ENCODE data around the gene FLVCR2. TPM values are rescaled to one million over a fixed set of nuclear protein-coding genes. Genes with fewer than 3 reads are reported as not detected.

The FLVCR2 gene
- total RNA-seq, 2 donors from 2014 or later = 6.2 to 8.9 TPM

DNA sequence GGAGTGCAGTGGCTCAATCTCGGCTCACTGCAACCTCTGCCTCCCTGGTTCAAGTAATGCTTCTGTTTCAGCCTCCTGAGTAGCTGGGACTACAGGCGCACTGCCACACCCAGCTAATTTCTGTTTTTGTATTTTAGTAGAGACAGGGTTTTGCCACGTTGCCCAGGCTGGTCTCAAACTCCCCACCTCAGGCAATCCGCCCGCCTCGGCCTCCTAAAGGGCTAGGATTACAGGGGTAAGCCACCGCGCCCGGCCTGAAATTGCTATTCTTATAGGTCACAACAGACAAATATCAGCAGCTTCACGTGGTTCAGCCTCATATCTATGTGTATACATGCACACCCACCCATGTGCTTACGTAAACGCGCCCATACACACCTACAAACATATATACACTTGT lies 32.5 kb upstream of the FLVCR2 start:
- H3K27ac Mint-ChIP-seq = no peak overlapping the region
- Histone ChIP-seq H3K9ac (ENCODE audit: extremely low read depth, low read length, poor library complexity, severe bottlenecking) (no peak overlapping the region), H3K9me3 (ENCODE audit: control insufficient read depth, low read length) (no peaks in the 10 kb centered on the region), H3K27ac (ENCODE audit: low read depth, low read length) (no peak overlapping the region), H3K4me1 (ENCODE audit: control insufficient read depth, insufficient read depth, low read length) (no peaks in the 10 kb centered on the region), H3K27me3 (ENCODE audit: control insufficient read depth, insufficient read depth, low read length, poor library complexity, severe bottlenecking) (no peaks in the 10 kb centered on the region), H3K4me3 (ENCODE audit: low read length) (no peak overlapping the region), H3K36me3 (ENCODE audit: control insufficient read depth, insufficient read depth, low read length) (no peaks in the 10 kb centered on the region)
- H3K36me3 Mint-ChIP-seq (ENCODE audit: low read depth) = no peaks in the 10 kb centered on the region
- H3K4me1 Mint-ChIP-seq = no peaks in the 10 kb centered on the region
- 93 to 98% methylated on average over 8 to 13 of the region's 13 CpGs for WGBS, 2 experiments (ENCODE audit: insufficient coverage in 1 of 2, insufficient read length in 1 of 2)
- no peak overlapping the region for H3K4me3 Mint-ChIP-seq
- no peaks in the 10 kb centered on the region for H3K9me3 Mint-ChIP-seq
- no peak for DNase-seq
- TF ChIP-seq, protein P1, sequence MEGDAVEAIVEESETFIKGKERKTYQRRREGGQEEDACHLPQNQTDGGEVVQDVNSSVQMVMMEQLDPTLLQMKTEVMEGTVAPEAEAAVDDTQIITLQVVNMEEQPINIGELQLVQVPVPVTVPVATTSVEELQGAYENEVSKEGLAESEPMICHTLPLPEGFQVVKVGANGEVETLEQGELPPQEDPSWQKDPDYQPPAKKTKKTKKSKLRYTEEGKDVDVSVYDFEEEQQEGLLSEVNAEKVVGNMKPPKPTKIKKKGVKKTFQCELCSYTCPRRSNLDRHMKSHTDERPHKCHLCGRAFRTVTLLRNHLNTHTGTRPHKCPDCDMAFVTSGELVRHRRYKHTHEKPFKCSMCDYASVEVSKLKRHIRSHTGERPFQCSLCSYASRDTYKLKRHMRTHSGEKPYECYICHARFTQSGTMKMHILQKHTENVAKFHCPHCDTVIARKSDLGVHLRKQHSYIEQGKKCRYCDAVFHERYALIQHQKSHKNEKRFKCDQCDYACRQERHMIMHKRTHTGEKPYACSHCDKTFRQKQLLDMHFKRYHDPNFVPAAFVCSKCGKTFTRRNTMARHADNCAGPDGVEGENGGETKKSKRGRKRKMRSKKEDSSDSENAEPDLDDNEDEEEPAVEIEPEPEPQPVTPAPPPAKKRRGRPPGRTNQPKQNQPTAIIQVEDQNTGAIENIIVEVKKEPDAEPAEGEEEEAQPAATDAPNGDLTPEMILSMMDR (conservative IDR thresholded peaks at IDR 0.05) = no peak
- H3K27me3 Mint-ChIP-seq (ENCODE audit: insufficient read depth) = peaks cover 10% of the 10 kb centered on the region

DNA sequence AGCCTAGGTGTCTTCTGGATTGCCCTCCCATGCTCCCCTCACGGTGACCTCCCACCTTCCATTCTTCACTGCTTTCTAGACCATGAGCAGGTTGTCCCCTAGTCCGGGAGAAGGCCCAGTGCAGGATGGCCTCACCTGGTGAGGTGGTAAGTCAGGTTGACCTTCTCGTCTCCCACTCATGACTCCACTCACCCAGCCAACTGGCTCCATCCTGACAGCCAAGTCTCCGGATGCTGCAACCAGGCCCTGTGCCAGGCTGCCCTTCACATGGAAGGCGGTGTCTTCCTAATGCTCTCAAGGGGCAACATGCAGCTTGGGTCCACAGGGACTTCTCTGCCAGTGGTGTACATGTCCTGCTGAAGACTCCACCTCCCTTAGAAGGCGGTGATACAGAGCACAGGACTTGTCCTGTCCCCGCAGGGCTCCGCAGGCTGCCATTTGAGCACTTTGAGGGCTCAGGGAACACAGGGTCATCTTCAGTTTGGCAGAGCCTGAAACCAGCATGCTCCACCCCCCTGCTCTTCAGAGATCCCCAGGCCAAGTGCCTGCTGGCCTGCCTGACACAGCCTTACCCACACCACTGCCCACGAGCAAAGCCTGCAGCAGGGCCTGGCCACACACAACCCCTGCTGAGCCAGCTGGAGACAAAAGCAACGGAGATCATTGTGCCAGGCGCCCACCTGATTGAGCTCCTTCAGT lies 30.7 kb upstream of the FLVCR2 start:
- TF ChIP-seq, protein P1 (conservative IDR thresholded peaks at IDR 0.05) = no peak
- Histone ChIP-seq H3K9me3 (ENCODE audit: control insufficient read depth, low read length) (no peaks in the 10 kb centered on the region), H3K27ac (ENCODE audit: low read depth, low read length) (no peak overlapping the region), H3K4me3 (ENCODE audit: low read length) (no peak overlapping the region), H3K27me3 (ENCODE audit: control insufficient read depth, insufficient read depth, low read length, poor library complexity, severe bottlenecking) (no peaks in the 10 kb centered on the region), H3K4me1 (ENCODE audit: control insufficient read depth, insufficient read depth, low read length) (no peaks in the 10 kb centered on the region), H3K36me3 (ENCODE audit: control insufficient read depth, insufficient read depth, low read length) (no peaks in the 10 kb centered on the region), H3K9ac (ENCODE audit: extremely low read depth, low read length, poor library complexity, severe bottlenecking) (no peak overlapping the region)
- WGBS, 2 experiments (ENCODE audit: insufficient coverage in 1 of 2, insufficient read length in 1 of 2) = 87 to 89% methylated on average over 7 to 11 of the region's 11 CpGs
- Mint-ChIP-seq H3K36me3 (ENCODE audit: low read depth) (no peaks in the 10 kb centered on the region), H3K4me1 (no peaks in the 10 kb centered on the region), H3K27me3 (ENCODE audit: insufficient read depth) (peaks cover 8% of the 10 kb centered on the region), H3K4me3 (no peak overlapping the region), H3K27ac (no peak overlapping the region), H3K9me3 (no peaks in the 10 kb centered on the region)
- no peak for DNase-seq

DNA sequence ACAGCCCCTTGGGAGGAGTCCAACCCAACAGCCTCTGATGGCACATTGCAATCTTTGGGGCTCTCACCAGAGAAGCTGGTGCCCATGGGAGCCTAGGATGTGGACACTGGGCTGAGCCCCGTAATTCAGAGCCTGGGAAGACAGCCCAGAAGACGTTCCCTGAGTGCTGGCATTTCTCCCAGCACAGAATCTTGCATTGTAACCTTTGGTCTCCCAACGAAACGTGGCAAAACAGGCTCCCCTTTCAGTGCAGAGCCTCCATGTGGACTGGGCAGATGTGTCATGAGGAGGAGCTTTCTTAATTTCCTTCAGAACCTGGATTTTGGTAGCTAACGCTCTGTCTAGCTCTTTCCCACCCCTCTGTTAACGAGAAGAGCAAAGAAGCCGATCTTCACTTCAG lies 29.9 kb upstream of the FLVCR2 start:
- no peak overlapping the region for H3K27ac Mint-ChIP-seq
- TF ChIP-seq, protein P1 (conservative IDR thresholded peaks at IDR 0.05) = no peak
- H3K4me1 Mint-ChIP-seq = no peaks in the 10 kb centered on the region
- no peak overlapping the region for H3K4me3 Mint-ChIP-seq
- Histone ChIP-seq H3K9me3 (ENCODE audit: control insufficient read depth, low read length) (no peaks in the 10 kb centered on the region), H3K4me1 (ENCODE audit: control insufficient read depth, insufficient read depth, low read length) (no peaks in the 10 kb centered on the region), H3K9ac (ENCODE audit: extremely low read depth, low read length, poor library complexity, severe bottlenecking) (no peak overlapping the region), H3K27me3 (ENCODE audit: control insufficient read depth, insufficient read depth, low read length, poor library complexity, severe bottlenecking) (no peaks in the 10 kb centered on the region), H3K36me3 (ENCODE audit: control insufficient read depth, insufficient read depth, low read length) (no peaks in the 10 kb centered on the region), H3K27ac (ENCODE audit: low read depth, low read length) (no peak overlapping the region), H3K4me3 (ENCODE audit: low read length) (no peak overlapping the region)
- no peaks in the 10 kb centered on the region for H3K36me3 Mint-ChIP-seq (ENCODE audit: low read depth)
- no peaks in the 10 kb centered on the region for H3K9me3 Mint-ChIP-seq
- WGBS, 2 experiments (ENCODE audit: insufficient coverage in 1 of 2, insufficient read length in 1 of 2) = 80 to 97% methylated on average over 4 to 7 of the region's 7 CpGs
- H3K27me3 Mint-ChIP-seq (ENCODE audit: insufficient read depth) = peaks cover 8% of the 10 kb centered on the region
- DNase-seq = no peak

Measured in endodermal cell (in vitro differentiated cells).